GM19452 (cell line): ENCODE results near the gene IVD.

Experiments
- ATAC-seq: cut with Tn5 transposase; IDR thresholded peaks from one replicate; pipeline ENCODE4 v1.9.1; 2021; ENCODE audit not compliant: unreplicated experiment

IVD gene

GRCh38 chr15:40413036-40413435 lies 7.4 kb downstream of the IVD start:
- ATAC-seq: no peak

- ATAC-seq: no peak
Measured at GRCh38 chr15:40414816-40415215, 9.2 kb downstream of the IVD start.

DNA sequence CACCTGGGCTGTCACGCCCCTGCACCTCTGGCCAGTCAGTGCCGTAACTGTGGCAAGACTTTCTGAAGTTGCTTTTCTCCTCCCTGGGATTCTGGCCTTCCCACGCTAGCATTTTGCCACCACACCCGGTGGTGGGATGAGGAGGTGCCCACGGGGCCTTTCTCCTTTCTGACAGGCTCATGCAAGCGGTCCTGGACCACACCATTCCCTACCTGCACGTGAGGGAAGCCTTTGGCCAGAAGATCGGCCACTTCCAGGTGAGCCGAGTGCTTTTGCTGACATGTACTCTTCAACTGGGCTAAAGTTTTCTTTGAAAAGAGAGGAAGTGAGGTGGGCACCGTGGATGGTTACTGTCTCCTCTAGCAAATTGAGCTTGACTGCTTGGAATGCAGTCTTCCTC lies 9.6 kb downstream of the IVD start:
- ATAC-seq: no peak

DNA sequence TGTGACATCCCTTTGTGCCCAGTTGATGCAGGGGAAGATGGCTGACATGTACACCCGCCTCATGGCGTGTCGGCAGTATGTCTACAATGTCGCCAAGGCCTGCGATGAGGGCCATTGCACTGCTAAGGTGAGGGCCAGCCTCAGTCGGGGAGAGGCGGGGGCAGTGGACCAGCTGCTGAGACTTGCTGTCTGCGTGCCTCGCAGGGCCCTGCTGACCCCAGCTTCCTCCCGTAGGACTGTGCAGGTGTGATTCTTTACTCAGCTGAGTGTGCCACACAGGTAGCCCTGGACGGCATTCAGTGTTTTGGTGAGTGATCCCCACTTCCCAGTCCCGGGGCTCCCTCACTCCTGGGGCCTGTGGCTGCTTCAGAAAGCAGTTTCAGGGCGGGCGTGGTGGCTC lies 10.5 kb downstream of the IVD start:
- no peak for ATAC-seq

- ATAC-seq: no peak
Measured at GRCh38 chr15:40418126-40418525, 12.5 kb downstream of the IVD start.

DNA sequence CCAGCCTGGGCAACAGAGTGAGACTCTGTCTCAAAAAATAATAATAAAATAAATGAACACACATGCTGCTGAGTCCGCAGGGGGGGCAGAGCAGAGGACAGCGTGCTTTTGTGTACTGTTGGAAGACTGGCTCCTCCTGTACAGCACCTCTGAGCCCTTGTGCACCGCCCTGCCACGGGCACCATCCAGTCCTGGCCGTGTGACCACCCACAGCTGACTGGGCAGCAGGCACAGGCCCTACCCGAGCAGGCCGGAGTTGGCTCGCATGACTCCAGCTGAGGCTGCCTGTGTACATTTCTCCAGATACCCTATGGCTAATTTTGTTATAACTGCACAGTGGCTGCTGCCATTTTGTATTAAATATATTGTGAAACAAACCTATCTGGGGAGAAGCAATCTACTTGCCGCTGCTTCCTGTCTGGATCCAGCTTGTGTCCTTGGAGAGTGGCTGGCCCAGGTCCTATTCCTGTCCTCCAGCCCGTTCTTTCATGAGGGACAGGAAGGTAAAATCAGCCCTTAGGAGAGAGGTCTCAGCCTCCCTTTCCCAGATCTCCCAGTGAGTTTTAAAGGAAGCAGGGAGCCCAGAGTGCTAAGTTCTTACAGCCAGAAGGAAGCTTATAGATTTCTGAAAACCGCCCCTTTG lies 14.6 kb downstream of the IVD start:
- ATAC-seq: no peak

- ATAC-seq: no peak
Measured at GRCh38 chr15:40420793-40421192, 15.2 kb downstream of the IVD start.

- peak; percentile 81 for ATAC-seq
Measured at GRCh38 chr15:40421246-40422157, 15.9 kb downstream of the IVD start.

DNA sequence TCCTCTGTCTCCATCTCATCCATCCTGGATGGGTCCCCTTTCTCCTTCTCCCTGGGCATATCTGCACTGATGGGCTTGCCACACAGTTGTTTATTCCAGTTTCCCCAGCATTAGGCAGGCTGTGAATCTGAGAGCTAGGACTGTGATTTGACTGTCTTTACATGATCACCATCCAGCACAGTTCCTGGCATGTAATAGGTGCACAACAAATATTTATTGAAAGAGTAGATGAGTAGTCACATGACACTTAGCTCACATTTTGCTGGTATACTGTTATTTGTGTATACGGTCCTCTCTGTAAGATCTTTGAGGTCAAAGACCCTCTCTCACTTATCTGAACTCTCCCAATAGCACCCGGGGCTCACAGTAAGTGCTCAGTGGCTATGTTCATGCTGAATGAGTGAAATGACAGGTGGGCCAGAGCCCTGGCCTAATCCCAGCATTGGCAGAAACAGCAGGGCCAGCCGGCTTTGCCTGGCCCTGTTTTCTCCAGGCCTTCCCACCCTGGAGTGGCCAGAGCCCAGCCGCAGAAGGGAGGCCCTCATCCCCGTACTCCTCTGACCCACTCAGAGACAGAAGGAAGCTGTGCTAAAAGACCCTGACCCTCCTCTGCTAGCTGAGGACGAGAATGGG lies 19.0 kb downstream of the IVD start:
- no peak for ATAC-seq

DNA sequence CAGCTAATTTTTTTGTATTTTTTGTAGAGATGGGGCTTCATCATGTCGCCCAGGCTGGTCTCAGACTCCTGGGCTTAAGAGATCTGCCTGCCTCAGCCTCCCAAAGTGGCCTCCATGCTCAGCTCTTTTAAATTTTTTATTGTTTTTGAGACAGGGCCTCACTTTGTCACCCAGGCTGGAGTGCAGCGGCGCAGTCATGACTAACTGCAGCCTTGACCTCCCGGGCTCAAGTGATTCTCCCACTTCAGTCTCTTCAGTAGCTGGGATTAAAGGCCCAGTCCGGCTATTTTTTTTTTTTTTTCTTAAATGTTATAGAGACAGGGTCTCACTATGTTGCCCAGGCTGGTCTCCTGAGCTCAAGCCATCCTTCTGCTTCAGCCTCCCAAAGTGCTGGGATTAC lies 20.1 kb downstream of the IVD start:
- ATAC-seq: no peak

DNA sequence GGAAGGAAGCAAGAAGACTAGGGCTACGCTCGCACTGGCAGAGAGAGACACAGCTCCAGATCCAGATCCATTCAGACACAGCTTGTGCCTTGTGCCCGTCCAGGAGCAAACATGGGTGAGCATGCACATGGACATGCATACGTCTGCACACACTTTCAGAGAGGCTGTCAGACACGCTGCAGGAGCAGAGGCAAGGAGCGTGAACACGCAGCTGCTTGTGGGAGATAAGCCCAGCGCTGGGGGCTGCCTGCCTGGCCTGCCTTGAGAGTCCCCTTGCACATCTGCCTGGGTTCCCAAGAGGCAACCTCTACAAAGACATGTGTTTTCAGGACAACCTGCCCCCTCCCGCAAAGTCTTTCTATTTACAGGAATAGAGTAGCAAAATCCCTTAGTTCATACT lies 21.6 kb downstream of the IVD start:
- ATAC-seq: no peak

DNA sequence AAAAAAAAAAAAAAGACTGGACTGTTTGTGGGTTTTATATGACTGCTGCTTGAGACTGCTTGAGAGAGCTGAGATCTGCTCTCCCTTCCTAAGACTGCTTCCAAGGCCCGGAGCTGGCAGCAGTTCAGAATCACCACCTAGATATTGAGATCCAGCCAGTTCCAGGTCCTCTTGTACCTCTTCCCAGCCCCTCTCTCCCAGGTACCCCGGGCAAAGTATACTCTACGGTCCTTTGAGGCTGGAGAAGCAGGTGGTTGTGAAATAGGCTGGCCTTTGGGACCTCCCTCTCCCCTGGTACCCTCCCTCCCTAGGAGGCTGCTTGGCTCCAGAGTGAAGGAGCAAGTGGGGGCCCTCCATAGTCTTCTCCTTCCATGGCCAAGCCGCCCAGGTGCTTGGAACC lies 22.6 kb downstream of the IVD start:
- ATAC-seq: no peak

- ATAC-seq: no peak
Measured at GRCh38 chr15:40429068-40429710, 23.6 kb downstream of the IVD start.

- ATAC-seq: no peak
Measured at GRCh38 chr15:40430271-40430805, 24.7 kb downstream of the IVD start.

- no peak for ATAC-seq
Measured at GRCh38 chr15:40435023-40435709, 29.6 kb downstream of the IVD start.

DNA sequence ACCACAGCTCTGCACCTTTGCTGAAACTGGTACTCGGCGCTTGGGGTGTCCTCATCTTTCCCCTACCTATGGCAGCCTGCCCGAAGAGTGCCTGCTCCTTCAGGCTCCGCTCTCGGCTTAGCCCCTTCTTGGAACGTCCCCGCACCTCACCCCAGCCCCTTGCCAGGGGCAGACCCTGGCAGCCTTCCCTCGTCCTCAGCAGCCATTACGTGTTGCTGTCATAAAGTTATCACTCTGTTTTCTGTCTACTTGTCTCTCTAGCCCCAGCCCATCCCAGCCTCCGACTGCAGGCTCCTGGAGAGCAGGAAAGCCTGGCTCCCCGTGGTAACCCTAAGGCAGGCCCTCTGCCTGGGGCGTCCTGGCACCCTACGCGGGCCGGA lies 30.1 kb downstream of the IVD start:
- no peak for ATAC-seq

DNA sequence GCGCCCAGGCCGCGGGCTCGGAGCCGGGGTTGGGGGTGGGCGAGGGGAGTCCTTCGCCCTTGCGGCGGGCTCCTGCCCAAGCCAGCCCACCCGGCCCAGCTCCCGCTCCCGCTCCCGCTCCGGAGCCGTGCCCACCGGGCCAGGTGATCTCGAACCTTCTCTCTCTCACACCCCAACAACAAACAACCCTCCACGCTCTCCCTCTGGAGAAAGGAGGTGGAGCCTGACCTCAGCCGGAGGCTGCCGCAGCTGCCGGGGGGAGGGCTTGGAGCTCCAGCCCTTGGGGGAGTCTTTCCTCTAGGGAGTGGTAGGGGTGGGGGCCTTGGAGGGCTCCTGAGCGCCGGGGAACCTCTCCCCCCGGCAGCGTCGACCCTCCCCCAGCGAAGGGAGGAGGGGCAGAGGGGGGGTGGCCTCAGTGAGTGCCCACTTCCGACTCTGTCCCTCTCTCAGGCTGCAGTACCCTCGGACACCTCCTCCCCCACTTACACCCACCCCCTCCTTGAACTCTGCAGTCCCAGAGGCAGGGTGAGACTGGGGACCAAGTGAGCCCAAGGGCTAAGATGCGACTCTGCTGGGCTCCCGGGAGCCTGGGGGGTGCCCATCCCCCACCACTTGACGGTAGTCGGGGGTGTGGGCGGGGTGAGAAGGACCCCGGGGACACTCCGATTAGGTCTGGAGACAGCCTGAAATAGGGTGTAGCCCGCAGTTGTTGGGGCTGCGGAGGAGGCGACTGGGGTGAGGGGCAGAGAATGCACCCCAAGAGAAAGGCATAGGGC lies 30.7 kb downstream of the IVD start:
- no peak for ATAC-seq

DNA sequence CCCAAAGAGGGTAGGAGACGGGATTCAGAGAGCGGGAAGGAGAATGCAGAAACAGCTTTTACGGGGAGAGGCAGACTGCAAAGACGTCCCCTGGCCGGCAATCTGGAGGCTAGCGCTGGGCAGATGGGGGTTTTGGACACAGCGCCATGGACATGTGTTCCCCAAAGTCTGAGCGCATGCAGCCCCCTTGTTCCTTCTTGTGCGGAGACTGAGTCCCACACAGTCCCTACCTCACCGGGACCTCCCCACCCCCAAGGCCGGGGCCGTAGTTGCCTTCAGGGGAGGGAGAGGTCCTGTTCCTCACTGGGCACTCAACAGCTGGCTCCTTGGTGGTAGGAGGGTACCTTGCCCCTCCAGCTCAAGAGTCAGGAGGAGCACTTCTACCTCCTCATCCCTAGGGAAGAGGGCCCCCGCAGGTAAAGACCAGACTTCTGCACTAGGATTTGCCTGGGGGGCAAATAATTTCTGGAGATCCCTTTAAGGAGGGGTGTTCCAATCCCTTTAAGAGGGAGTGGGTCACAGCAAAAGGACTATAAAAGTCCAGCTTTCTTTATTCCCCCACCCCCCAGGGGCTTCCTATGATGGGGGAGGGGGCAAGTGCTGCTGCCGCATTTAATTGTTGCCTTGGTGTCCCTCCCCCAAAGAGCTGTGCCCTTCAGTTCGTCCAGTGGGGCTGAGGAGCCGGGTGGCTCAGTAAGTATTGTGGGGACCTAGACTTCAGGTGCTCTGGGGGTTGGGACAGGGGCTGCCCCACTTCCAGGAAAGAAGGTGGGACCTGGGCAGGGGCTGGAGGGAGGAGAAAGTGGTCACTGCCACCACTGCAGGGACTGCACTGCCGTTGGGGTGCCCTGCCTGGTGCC lies 31.5 kb downstream of the IVD start:
- ATAC-seq: no peak
